ENCODE results near the gene VIM.

- no peak for TF ChIP-seq CTCF (IDR thresholded peaks at IDR 0.05)
- TF ChIP-seq POLR2A (IDR thresholded peaks at IDR 0.05) = no peak
These were observed 17.7 kb upstream of the VIM start for GRCh38 chr10:17210361-17210760.

Data from right lobe of liver (tissue), 4 donors.